ENCODE data around the gene NTSR1. TPM values are rescaled to one million over a fixed set of nuclear protein-coding genes. Genes with fewer than 3 reads are reported as not detected.

The NTSR1 gene
- total RNA-seq, 2 donors from 2014 or later, result 0.74 TPM; not detected in 1

GRCh38 chr20:62685781-62686555 is 22.7 kb upstream of the NTSR1 start:
- 25% methylated on average over 19 of the region's 27 CpGs for WGBS
- intact Hi-C loops (cut with DNase I), result loop anchor here (5.0 kb wide), 1 partner anchor 96 kb away; no protein-coding TSS in a partner anchor
- TF ChIP-seq CTCF (IDR thresholded peaks at IDR 0.05) (no peak), POLR2A (IDR thresholded peaks at IDR 0.05) (no peak), POLR2AphosphoS5 (IDR thresholded peaks at IDR 0.05) (no peak)

GRCh38 chr20:62686869-62687830 is 21.5 kb upstream of the NTSR1 start:
- WGBS, result 84% methylated on average over 31 of the region's 37 CpGs
- TF ChIP-seq POLR2A (IDR thresholded peaks at IDR 0.05) (no peak), POLR2AphosphoS5 (IDR thresholded peaks at IDR 0.05) (no peak), CTCF (IDR thresholded peaks at IDR 0.05) (no peak)

More at GRCh38 chr20:62685781-62686555, 22.7 kb upstream of the NTSR1 start:
- no peaks in the 10 kb centered on the region for H3K4me1 ChIP-seq (replicated peaks)
- no peak overlapping the region for H3K27ac ChIP-seq
- H3K9me3 ChIP-seq, result no peaks in the 10 kb centered on the region
- no peaks in the 10 kb centered on the region for H3K36me3 ChIP-seq
- peak; percentile 32 for DNase-seq (ENCODE audit: low spot score)
- H3K27me3 ChIP-seq (replicated peaks; ENCODE audit: insufficient read depth), result no peaks in the 10 kb centered on the region
- H3K4me3 ChIP-seq, result no peak overlapping the region

GRCh38 chr20:62688083-62688482 is 20.6 kb upstream of the NTSR1 start:
- no peak for DNase-seq (ENCODE audit: low spot score)
- TF ChIP-seq CTCF (IDR thresholded peaks at IDR 0.05), result no peak
- no peak for TF ChIP-seq POLR2A (IDR thresholded peaks at IDR 0.05)
- TF ChIP-seq POLR2AphosphoS5 (IDR thresholded peaks at IDR 0.05), result no peak
- 94% methylated on average over 11 of the region's 11 CpGs for WGBS
- no peaks in the 10 kb centered on the region for H3K36me3 ChIP-seq
- no peak overlapping the region for H3K4me3 ChIP-seq
- H3K9me3 ChIP-seq, result no peaks in the 10 kb centered on the region
- H3K27ac ChIP-seq, result no peak overlapping the region
- H3K27me3 ChIP-seq (replicated peaks; ENCODE audit: insufficient read depth), result peaks cover 2% of the 10 kb centered on the region
- no peaks in the 10 kb centered on the region for H3K4me1 ChIP-seq (replicated peaks)
- intact Hi-C loops (cut with DNase I), result loop anchor here (5.0 kb wide), 1 partner anchor 94 kb away; no protein-coding TSS in a partner anchor

More at GRCh38 chr20:62686869-62687830, 21.5 kb upstream of the NTSR1 start:
- H3K9me3 ChIP-seq, result no peaks in the 10 kb centered on the region
- intact Hi-C loops (cut with DNase I), result loop anchor here (5.0 kb wide), 1 partner anchor 95 kb away; no protein-coding TSS in a partner anchor
- no peak overlapping the region for H3K4me3 ChIP-seq
- H3K36me3 ChIP-seq, result no peaks in the 10 kb centered on the region
- no peak for DNase-seq (ENCODE audit: low spot score)
- no peaks in the 10 kb centered on the region for H3K27me3 ChIP-seq (replicated peaks; ENCODE audit: insufficient read depth)
- H3K4me1 ChIP-seq (replicated peaks), result no peaks in the 10 kb centered on the region
- H3K27ac ChIP-seq, result no peak overlapping the region

- H3K9me3 ChIP-seq, result no peaks in the 10 kb centered on the region
- no peak overlapping the region for H3K4me3 ChIP-seq
- 66% methylated on average over 28 of the region's 29 CpGs for WGBS
- H3K27ac ChIP-seq, result no peak overlapping the region
- H3K4me1 ChIP-seq (replicated peaks), result no peaks in the 10 kb centered on the region
- no peak for TF ChIP-seq POLR2AphosphoS5 (IDR thresholded peaks at IDR 0.05)
- TF ChIP-seq CTCF (IDR thresholded peaks at IDR 0.05), result peak in 1 of 4 experiments; percentile 28
- TF ChIP-seq POLR2A (IDR thresholded peaks at IDR 0.05), result no peak
- DNase-seq (ENCODE audit: low spot score), result no peak
- intact Hi-C loops (cut with DNase I), result loop anchor here (5.0 kb wide), 1 partner anchor 93 kb away; no protein-coding TSS in a partner anchor
- H3K36me3 ChIP-seq, result no peaks in the 10 kb centered on the region
- peaks cover 2% of the 10 kb centered on the region for H3K27me3 ChIP-seq (replicated peaks; ENCODE audit: insufficient read depth)
Measured at GRCh38 chr20:62688855-62689460, 19.7 kb upstream of the NTSR1 start.
